SK-N-SH (cell line): ENCODE data around the gene MRPL17.

Source experiments
- CTCF ChIP-seq: fragments of 200-600 bp; sonication (generic); IDR thresholded peaks from 2 replicates; pipeline ENCODE4 v1.6.1; 2017; ENCODE audit warnings: antibody characterized with exemption, mild to moderate bottlenecking, moderate library complexity
- EP300 ChIP-seq, 2 experiments: IDR thresholded peaks; 2 replicates each; pipeline versions ENCODE4 v1.4.0 to v1.6.1; 2012; ENCODE audit warnings: borderline replicate concordance in 1 of 2, low read depth in 1 of 2, low read length in 1 of 2
- EZH2phosphoT487 ChIP-seq: fragments of 200-600 bp; sonication (generic); IDR thresholded peaks from 2 replicates; pipeline ENCODE4 v1.6.1; 2017; ENCODE audit warnings: low read depth, mixed run types, mild to moderate bottlenecking, antibody characterized with exemption, moderate library complexity, borderline replicate concordance
- JUND ChIP-seq: IDR thresholded peaks from 2 replicates; pipeline ENCODE4 v1.4.0; 2012
- MAX ChIP-seq: IDR thresholded peaks from 2 replicates; pipeline ENCODE4 v1.4.0; 2012; ENCODE audit warnings: low read depth
- POLR2AphosphoS5 ChIP-seq: IDR thresholded peaks from 2 replicates; pipeline ENCODE4 v1.6.1; 2012; ENCODE audit warnings: low read depth, low read length
- RAD21 ChIP-seq: IDR thresholded peaks from 2 replicates; pipeline ENCODE4 v1.6.1; 2012; ENCODE audit warnings: mild to moderate bottlenecking, low read length
- RCOR1 ChIP-seq: fragments of 150-350 bp; IDR thresholded peaks from 2 replicates; pipeline ENCODE4 v1.6.1; 2017; ENCODE audit warnings: antibody characterized with exemption, low read length
- REST ChIP-seq: IDR thresholded peaks from 2 replicates; pipeline ENCODE4 v1.6.1; 2012; ENCODE audit warnings: mild to moderate bottlenecking, low read depth, low read length, moderate library complexity
- RFX5 ChIP-seq: IDR thresholded peaks from 2 replicates; pipeline ENCODE4 v1.6.1; 2012; ENCODE audit warnings: mild to moderate bottlenecking, improper control_type of control experiment, low read length
- TAF1 ChIP-seq: IDR thresholded peaks from 2 replicates; pipeline ENCODE4 v1.6.1; 2012; ENCODE audit warnings: low read depth, mild to moderate bottlenecking, low read length, moderate library complexity, borderline replicate concordance

- TF ChIP-seq CTCF (no peak), REST (no peak), TAF1 (no peak), POLR2AphosphoS5 (no peak), RAD21 (no peak), RCOR1 (no peak), MAX (no peak), EP300 (IDR thresholded peaks at IDR 0.05; ENCODE audit: borderline replicate concordance in 1 of 2, low read depth in 1 of 2, low read length in 1 of 2) (no peak), RFX5 (no peak), EZH2phosphoT487 (no peak), JUND (no peak)
Measured at GRCh38 chr11:6666302-6667183, 16.6 kb downstream of the MRPL17 start.
